ENCODE results near the gene RAB26.

RAB26 gene

GRCh38 chr16:2142942-2143877 is 5.2 kb upstream of the RAB26 start:
- no peak for DNase-seq (ENCODE audit: low read depth)

GRCh38 chr16:2143878-2144485 is 4.4 kb upstream of the RAB26 start:
- DNase-seq (ENCODE audit: low read depth) = no peak

- no peak for DNase-seq (ENCODE audit: low read depth)
Observed at GRCh38 chr16:2145843-2146242, 2.6 kb upstream of the RAB26 start.

GRCh38 chr16:2147378-2147777 is 1.0 kb upstream of the RAB26 start:
- no peak for DNase-seq (ENCODE audit: low read depth)

- DNase-seq (ENCODE audit: low read depth) = no peak
Observed at GRCh38 chr16:2148714-2149629, 547 bp downstream of the RAB26 start.

GRCh38 chr16:2149630-2150417 is 1.4 kb downstream of the RAB26 start:
- no peak for DNase-seq (ENCODE audit: low read depth)

- no peak for DNase-seq (ENCODE audit: low read depth)
Observed at GRCh38 chr16:2150418-2151187, 2.2 kb downstream of the RAB26 start.

- no peak for DNase-seq (ENCODE audit: low read depth)
Observed at GRCh38 chr16:2151188-2152091, 3.0 kb downstream of the RAB26 start.

- no peak for DNase-seq (ENCODE audit: low read depth)
Observed at GRCh38 chr16:2152695-2153506, 4.5 kb downstream of the RAB26 start.

GRCh38 chr16:2154533-2155090 is 6.2 kb downstream of the RAB26 start:
- DNase-seq (ENCODE audit: low read depth) = no peak

- DNase-seq (ENCODE audit: low read depth) = peak; percentile 98
Observed at GRCh38 chr16:2155091-2155950, 6.9 kb downstream of the RAB26 start, which contains the start of gene TRAF7. TSS of gene TRAF7 (plus strand) at chr16:2155782. CDS start at chr16:2163921, 8,139 bp downstream.

- no peak for DNase-seq (ENCODE audit: low read depth)
Observed at GRCh38 chr16:2155977-2156848, 7.8 kb downstream of the RAB26 start.

GRCh38 chr16:2156849-2157224 is 8.4 kb downstream of the RAB26 start:
- DNase-seq (ENCODE audit: low read depth) = no peak

GRCh38 chr16:2157480-2158261 is 9.2 kb downstream of the RAB26 start:
- DNase-seq (ENCODE audit: low read depth) = no peak

GRCh38 chr16:2158262-2158638 is 9.8 kb downstream of the RAB26 start:
- DNase-seq (ENCODE audit: low read depth) = no peak

Measured in T-helper 22 cell (primary cell).